GM12872 (cell line): ENCODE measurements around the gene GABARAP.

Experiments used
- TF ChIP-seq, protein P1 (sequence below): IDR thresholded peaks from 3 replicates; pipeline ENCODE4 v1.5.1; 2011; ENCODE audit warnings: low read depth, mild to moderate bottlenecking, low read length, moderate library complexity; ENCODE audit not compliant: insufficient read depth

GABARAP gene

DNA sequence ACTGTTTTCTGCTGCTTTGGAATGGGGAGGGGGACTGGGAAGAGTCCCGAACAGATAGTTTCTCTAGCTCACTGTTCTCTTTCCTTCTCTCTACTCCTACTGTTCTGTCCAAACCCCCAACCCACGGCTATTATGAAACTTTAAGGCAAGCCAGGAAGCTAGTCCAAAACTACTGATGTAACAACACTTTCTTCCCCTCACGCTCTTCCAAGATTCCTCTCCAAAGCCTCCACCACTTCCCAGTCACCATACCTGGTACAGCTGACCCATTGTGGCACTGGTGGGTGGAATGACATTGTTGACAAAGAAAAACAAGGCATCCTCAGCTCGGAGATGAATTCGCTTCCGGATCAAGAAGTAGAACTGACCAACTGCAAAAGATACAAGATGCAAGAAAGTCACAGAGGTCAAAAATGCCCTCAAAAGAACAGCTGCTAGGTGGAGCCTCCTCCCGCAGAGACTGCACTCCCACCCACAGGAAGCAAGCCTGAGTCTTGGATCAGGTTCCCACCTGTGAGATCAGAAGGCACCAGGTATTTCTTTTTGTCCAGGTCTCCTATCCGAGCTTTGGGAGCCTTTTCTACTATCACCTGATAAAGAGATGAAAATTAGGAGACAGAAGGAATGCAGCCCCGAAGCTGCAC is 1.0 kb downstream of the GABARAP start:
- TF ChIP-seq, protein P1, sequence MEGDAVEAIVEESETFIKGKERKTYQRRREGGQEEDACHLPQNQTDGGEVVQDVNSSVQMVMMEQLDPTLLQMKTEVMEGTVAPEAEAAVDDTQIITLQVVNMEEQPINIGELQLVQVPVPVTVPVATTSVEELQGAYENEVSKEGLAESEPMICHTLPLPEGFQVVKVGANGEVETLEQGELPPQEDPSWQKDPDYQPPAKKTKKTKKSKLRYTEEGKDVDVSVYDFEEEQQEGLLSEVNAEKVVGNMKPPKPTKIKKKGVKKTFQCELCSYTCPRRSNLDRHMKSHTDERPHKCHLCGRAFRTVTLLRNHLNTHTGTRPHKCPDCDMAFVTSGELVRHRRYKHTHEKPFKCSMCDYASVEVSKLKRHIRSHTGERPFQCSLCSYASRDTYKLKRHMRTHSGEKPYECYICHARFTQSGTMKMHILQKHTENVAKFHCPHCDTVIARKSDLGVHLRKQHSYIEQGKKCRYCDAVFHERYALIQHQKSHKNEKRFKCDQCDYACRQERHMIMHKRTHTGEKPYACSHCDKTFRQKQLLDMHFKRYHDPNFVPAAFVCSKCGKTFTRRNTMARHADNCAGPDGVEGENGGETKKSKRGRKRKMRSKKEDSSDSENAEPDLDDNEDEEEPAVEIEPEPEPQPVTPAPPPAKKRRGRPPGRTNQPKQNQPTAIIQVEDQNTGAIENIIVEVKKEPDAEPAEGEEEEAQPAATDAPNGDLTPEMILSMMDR = no peak

DNA sequence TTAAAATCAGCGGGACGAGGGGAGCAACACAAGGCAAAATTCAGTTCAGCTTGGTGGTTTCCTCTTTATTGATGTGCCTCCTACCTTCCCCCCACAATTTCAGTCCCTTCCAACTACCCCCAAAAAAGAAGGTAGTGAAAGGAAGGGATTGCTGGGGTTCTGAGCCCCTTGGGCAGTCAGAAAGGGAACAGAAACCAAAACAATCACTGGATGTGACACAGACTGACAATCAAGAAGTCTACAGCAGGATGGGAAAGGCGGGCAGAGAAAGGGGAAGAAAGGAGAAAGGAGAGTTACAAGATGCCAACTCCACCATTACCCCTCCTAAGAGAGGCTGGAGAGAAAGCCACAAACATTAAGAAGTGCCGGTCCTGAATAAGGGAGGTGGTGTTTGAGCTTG is 1.9 kb downstream of the GABARAP start:
- TF ChIP-seq, protein P1 = no peak

DNA sequence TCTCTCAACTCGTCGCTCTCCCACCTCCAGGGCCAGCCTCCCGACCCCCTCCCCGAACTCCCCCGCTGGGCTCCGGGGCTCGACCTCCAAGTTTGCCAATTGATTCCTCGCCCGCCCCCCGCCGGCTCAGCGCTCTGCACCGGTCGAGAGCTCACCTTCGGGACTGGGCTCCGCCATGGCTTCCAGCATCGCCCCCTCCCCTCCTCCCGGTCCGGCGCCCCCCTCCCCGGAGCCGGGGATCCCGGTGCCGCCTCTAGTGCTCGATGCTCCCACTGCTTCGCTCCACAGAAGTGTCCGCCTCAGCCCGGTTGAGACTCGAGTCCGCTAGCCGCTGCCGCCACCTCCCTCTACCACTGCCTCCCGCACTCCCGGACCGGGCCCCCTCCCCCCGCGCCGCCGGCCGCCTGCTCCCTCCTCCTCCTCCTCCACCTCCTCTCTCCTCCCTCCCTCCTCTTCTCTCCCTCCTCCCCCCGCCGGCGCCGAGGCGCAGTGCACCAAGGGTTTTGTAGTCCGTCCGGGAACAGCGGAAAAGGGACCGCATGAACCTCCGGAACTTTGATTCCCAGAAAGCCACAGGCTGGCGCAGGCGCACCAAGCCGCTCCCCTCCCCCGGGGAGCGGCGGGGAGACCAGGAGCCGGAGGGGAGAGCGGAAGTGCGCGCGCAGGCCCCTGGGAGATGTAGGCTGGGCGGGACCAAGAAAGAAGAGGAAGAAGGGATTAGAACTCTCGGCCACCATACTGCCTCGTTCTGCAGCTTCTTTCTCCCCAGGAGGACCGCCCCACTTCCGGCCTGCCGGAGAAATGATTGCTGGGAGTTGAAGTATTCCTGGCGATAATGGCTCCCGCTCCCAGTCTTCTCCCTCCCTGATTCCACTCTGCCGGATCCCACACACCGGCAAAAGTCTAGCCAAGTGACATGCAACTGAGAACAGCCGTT is 2.9 kb downstream of the GABARAP start, which contains the start of gene PHF23:
Gene PHF23 (minus strand): TSS at position 367 of the 937 bp plus-strand sequence. CDS start 178 bp downstream, at position 189.
- TF ChIP-seq, protein P1 = no peak

DNA sequence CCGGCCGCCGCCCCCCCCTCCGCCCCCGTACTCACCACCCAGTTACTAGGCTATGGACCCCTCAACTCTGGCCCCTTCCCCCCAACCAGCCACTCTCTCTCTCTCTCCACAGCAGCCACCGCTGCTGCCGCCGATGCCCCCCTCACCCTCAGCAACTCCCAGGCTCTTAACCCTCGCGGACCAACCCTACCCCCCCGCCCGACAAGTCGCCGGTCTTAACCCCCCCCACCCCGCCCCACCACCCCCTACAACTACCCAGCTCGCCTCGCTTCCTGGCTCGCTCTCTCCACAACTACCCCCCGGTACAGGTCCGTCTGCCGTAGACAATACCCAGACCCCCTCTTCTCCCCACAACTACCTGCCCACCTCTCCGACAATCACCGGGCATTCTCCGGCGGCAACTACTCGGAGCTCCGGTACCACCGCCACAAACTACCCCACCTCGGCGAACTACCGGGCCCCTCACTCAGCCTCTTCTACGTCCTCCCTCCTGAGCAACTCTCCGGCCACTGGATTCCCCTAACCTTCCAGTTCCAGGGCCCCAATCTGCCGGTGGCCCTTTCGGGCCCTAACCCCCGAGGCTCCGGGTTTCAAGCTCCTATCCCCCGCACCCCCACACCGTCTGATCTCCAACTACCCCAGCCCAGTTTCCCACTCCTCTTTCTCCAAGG is 3.7 kb downstream of the GABARAP start:
- TF ChIP-seq, protein P1 = no peak

DNA sequence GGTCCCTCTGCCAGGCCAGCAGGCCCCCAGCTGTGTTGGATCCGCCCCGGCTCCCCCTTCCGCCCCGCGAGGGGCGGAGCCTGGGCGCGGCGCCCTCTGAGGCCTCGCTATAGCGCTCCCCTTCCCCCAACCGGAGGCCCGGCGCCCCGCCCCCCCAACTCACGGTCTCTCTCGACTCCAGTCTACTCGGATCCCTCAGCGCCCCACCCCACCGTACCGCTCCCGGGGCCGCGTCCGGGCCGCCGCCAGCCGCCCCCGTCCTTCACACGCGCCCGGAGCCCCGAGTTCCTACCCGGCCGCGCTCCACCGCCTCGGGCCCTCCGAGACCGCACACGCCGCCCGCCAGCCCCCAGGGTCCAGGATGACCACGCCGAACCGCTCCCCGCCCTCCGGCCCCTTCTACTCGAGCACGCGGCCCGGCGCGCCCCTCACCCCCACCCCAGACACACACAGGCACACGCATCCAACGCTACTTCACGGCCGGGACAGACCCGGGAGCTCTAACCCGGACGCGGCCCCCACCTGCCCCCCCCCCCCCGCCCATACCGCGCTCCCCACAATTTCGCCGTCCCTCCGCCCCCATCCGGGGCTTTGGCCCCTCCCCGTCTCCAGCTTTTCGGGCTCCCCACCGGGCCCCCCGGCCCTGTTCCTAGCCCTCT is 4.4 kb downstream of the GABARAP start:
- TF ChIP-seq, protein P1 = no peak

DNA sequence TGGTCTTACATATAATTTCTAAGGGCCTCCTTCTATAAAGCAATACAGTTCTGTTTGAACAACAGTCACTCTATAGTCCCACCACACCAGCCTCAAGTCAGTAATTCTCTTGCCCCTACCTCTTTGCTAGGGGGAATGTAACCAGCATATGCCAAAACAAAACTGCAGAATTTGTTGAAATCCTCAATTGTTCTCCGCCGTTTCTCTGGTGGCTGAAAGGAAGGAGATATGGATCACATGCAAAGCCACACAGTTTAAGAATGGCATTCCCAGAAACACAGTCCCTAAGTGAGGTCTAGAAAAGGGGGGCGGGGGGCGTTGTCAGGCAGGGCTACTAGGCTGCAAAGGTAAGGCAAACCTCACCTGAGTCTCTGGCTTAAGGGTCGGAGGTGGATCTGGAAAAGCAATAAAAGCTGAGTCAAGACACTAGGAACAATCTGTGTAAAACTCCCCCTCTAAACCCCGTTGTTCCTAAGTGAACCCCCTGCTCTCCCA is 4.9 kb downstream of the GABARAP start:
- TF ChIP-seq, protein P1 = no peak

DNA sequence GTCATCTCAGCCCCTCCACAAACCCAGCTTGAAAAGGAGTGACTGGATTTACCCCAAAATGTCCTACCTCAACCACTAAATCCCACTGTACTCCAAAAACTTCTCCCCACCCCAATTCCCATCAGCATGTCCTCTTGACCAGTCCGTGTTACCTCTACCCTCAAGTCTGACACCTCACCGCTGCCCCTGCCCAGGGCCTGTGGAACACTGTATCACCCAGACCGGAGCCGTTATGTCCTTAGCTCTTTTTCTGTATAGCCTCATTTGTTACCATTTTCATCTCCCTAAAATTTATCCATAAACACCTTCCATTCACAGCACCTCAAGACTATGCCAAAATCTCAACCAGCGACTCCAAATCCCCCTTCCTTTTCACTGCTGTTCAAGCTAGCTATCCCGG is 5.4 kb downstream of the GABARAP start:
- TF ChIP-seq, protein P1 = no peak
